ENCODE data around the gene NCAPG. TPM values are rescaled to one million over a fixed set of nuclear protein-coding genes. Genes with fewer than 3 reads are reported as not detected.

The NCAPG gene
- 10 to 100 TPM; 59.1 to 66.6 TPM for total RNA-seq

GRCh38 chr4:17810260-17811077 is at the start of gene NCAPG, which contains the start of gene DCAF16:
Gene NCAPG (plus strand): TSS chr4:17810979. CDS start chr4:17811078, 99 bp downstream.
Gene DCAF16 (minus strand): TSS chr4:17810757. CDS start chr4:17804141, 6,616 bp downstream.
- DNase-seq (peak; percentile 97), ATAC-seq (ENCODE audit: low read depth) (peak; percentile 92)
- H3K4me3 Mint-ChIP-seq = peak within 1 kb of the TSS; percentile 92
- H3K4me1 Mint-ChIP-seq = peaks cover 36% of the 10 kb centered on the region
- H3K27me3 Mint-ChIP-seq = no peaks in the 10 kb centered on the region
- peaks cover 24% of the 10 kb centered on the region for H3K36me3 Mint-ChIP-seq
- POLR2A ChIA-PET = interaction anchor here (0.6 to 3.5 kb wide), 15 partner anchors 11 to 474 kb away, joined by 3 to 64 read pairs (median 4); partner anchors contain the start of genes LAP3 and MED28
- peak within 1 kb of the TSS; percentile 99 for H3K27ac Mint-ChIP-seq
- no peaks in the 10 kb centered on the region for H3K9me3 Mint-ChIP-seq

- H3K27me3 Mint-ChIP-seq = peaks cover 12% of the 10 kb centered on the region
- DNase-seq (no peak), ATAC-seq (ENCODE audit: low read depth) (no peak)
- H3K36me3 Mint-ChIP-seq = no peaks in the 10 kb centered on the region
- no peak overlapping the region for H3K4me3 Mint-ChIP-seq
- H3K27ac Mint-ChIP-seq = no peak overlapping the region
- H3K4me1 Mint-ChIP-seq = peaks cover 8% of the 10 kb centered on the region
- POLR2A ChIA-PET = no interaction called here
- no peaks in the 10 kb centered on the region for H3K9me3 Mint-ChIP-seq
Observed at GRCh38 chr4:17761062-17761461, 49.7 kb upstream of the NCAPG start.

- POLR2A ChIA-PET = no interaction called here
- peaks cover 8% of the 10 kb centered on the region for H3K4me1 Mint-ChIP-seq
- no peak overlapping the region for H3K27ac Mint-ChIP-seq
- ATAC-seq (ENCODE audit: low read depth) = no peak
- H3K4me3 Mint-ChIP-seq = no peak overlapping the region
- H3K36me3 Mint-ChIP-seq = no peaks in the 10 kb centered on the region
- peaks cover 7% of the 10 kb centered on the region for H3K27me3 Mint-ChIP-seq
- no peaks in the 10 kb centered on the region for H3K9me3 Mint-ChIP-seq
- DNase-seq = no peak
Observed at GRCh38 chr4:17762726-17763125, 48.1 kb upstream of the NCAPG start.

- ATAC-seq (ENCODE audit: low read depth) (no peak), DNase-seq (no peak)
- Mint-ChIP-seq H3K27ac (no peak overlapping the region), H3K36me3 (no peaks in the 10 kb centered on the region), H3K9me3 (no peaks in the 10 kb centered on the region), H3K27me3 (peaks cover under 1% of the 10 kb centered on the region), H3K4me3 (no peak overlapping the region), H3K4me1 (peaks cover 8% of the 10 kb centered on the region)
- POLR2A ChIA-PET = no interaction called here
Observed at GRCh38 chr4:17763416-17763815, 47.4 kb upstream of the NCAPG start.

GRCh38 chr4:17763931-17764330 is 46.8 kb upstream of the NCAPG start:
- POLR2A ChIA-PET = no interaction called here
- Mint-ChIP-seq H3K9me3 (no peaks in the 10 kb centered on the region), H3K36me3 (no peaks in the 10 kb centered on the region), H3K4me1 (peaks cover 8% of the 10 kb centered on the region), H3K27me3 (no peaks in the 10 kb centered on the region), H3K27ac (no peak overlapping the region), H3K4me3 (no peak overlapping the region)
- no peak for DNase-seq
- ATAC-seq (ENCODE audit: low read depth) = no peak

- peak; percentile 26 for ATAC-seq (ENCODE audit: low read depth)
- H3K36me3 Mint-ChIP-seq = no peaks in the 10 kb centered on the region
- POLR2A ChIA-PET = interaction anchor here (0.9 kb wide), 1 partner anchor 39 kb away, joined by 3 read pairs; no protein-coding TSS in a partner anchor
- H3K9me3 Mint-ChIP-seq = no peaks in the 10 kb centered on the region
- H3K4me3 Mint-ChIP-seq = peak overlapping the region; percentile 15
- peaks cover 3% of the 10 kb centered on the region for H3K27me3 Mint-ChIP-seq
- peaks cover 8% of the 10 kb centered on the region for H3K4me1 Mint-ChIP-seq
- H3K27ac Mint-ChIP-seq = no peak overlapping the region
- DNase-seq = no peak
Observed at GRCh38 chr4:17765514-17766286, 45.1 kb upstream of the NCAPG start.

GRCh38 chr4:17766826-17767458 is 43.8 kb upstream of the NCAPG start:
- no peak overlapping the region for H3K27ac Mint-ChIP-seq
- H3K9me3 Mint-ChIP-seq = no peaks in the 10 kb centered on the region
- ATAC-seq (ENCODE audit: low read depth) (no peak), DNase-seq (no peak)
- H3K36me3 Mint-ChIP-seq = no peaks in the 10 kb centered on the region
- no peak overlapping the region for H3K4me3 Mint-ChIP-seq
- peaks cover 3% of the 10 kb centered on the region for H3K27me3 Mint-ChIP-seq
- peaks cover 8% of the 10 kb centered on the region for H3K4me1 Mint-ChIP-seq
- POLR2A ChIA-PET = no interaction called here

- Mint-ChIP-seq H3K4me1 (peaks cover 10% of the 10 kb centered on the region), H3K36me3 (no peaks in the 10 kb centered on the region), H3K27me3 (peaks cover 3% of the 10 kb centered on the region), H3K27ac (no peak overlapping the region), H3K4me3 (no peak overlapping the region), H3K9me3 (no peaks in the 10 kb centered on the region)
- no peak for DNase-seq
- POLR2A ChIA-PET = no interaction called here
- ATAC-seq (ENCODE audit: low read depth) = no peak
Observed at GRCh38 chr4:17769406-17770174, 41.2 kb upstream of the NCAPG start.

- POLR2A ChIA-PET = no interaction called here
- ATAC-seq (ENCODE audit: low read depth) = no peak
- Mint-ChIP-seq H3K4me1 (peaks cover 4% of the 10 kb centered on the region), H3K27ac (no peak overlapping the region), H3K36me3 (no peaks in the 10 kb centered on the region), H3K27me3 (peaks cover 5% of the 10 kb centered on the region), H3K9me3 (no peaks in the 10 kb centered on the region), H3K4me3 (no peak overlapping the region)
- no peak for DNase-seq
Observed at GRCh38 chr4:17770845-17771244, 39.9 kb upstream of the NCAPG start.

GRCh38 chr4:17771284-17771908 is 39.4 kb upstream of the NCAPG start:
- peaks cover 2% of the 10 kb centered on the region for H3K4me1 Mint-ChIP-seq
- DNase-seq = no peak

GRCh38 chr4:17773135-17773698 is 37.6 kb upstream of the NCAPG start:
- Mint-ChIP-seq H3K4me3 (no peak overlapping the region), H3K4me1 (peaks cover 2% of the 10 kb centered on the region), H3K9me3 (no peaks in the 10 kb centered on the region), H3K27me3 (peaks cover 15% of the 10 kb centered on the region), H3K27ac (no peak overlapping the region), H3K36me3 (no peaks in the 10 kb centered on the region)
- POLR2A ChIA-PET = no interaction called here
- no peak for DNase-seq
- ATAC-seq (ENCODE audit: low read depth) = no peak

More at GRCh38 chr4:17771284-17771908, 39.4 kb upstream of the NCAPG start:
- H3K4me3 Mint-ChIP-seq = no peak overlapping the region
- H3K9me3 Mint-ChIP-seq = no peaks in the 10 kb centered on the region
- ATAC-seq (ENCODE audit: low read depth) = no peak
- H3K27ac Mint-ChIP-seq = no peak overlapping the region
- POLR2A ChIA-PET = no interaction called here
- H3K27me3 Mint-ChIP-seq = peaks cover 5% of the 10 kb centered on the region
- no peaks in the 10 kb centered on the region for H3K36me3 Mint-ChIP-seq

- Mint-ChIP-seq H3K27me3 (peaks cover 53% of the 10 kb centered on the region), H3K36me3 (no peaks in the 10 kb centered on the region), H3K27ac (no peak overlapping the region), H3K4me3 (no peak overlapping the region), H3K4me1 (peaks cover 5% of the 10 kb centered on the region), H3K9me3 (no peaks in the 10 kb centered on the region)
- ATAC-seq (ENCODE audit: low read depth) (no peak), DNase-seq (no peak)
- POLR2A ChIA-PET = no interaction called here
Observed at GRCh38 chr4:17778431-17778830, 32.3 kb upstream of the NCAPG start.

Data from activated naive CD8-positive, alpha-beta T cell treated with anti-CD3 and anti-CD28 coated beads, Interleukin-2, amount 10 ng/mL, durations not matched to agents 7 days and 5 days (primary cell).